ENCODE data around the gene MSH2.

GRCh38 chr2:47493317-47494035 is 90.5 kb downstream of the MSH2 start:
- TF ChIP-seq PATZ1 (CRISPR knock-in tag; IDR thresholded peaks at IDR 0.05; ENCODE audit: borderline replicate concordance) (no peak), PPARA (CRISPR knock-in tag; IDR thresholded peaks at IDR 0.05; ENCODE audit: borderline replicate concordance) (no peak), BACH2 (CRISPR knock-in tag; IDR thresholded peaks at IDR 0.05; ENCODE audit: borderline replicate concordance) (no peak), TSHZ2 (CRISPR knock-in tag; IDR thresholded peaks at IDR 0.05) (no peak), OSR1 (CRISPR knock-in tag; IDR thresholded peaks at IDR 0.05) (no peak), TOX (CRISPR knock-in tag; IDR thresholded peaks at IDR 0.05; ENCODE audit: borderline replicate concordance) (no peak), RARB (CRISPR knock-in tag; IDR thresholded peaks at IDR 0.05) (no peak), ZNF70 (CRISPR knock-in tag; IDR thresholded peaks at IDR 0.05) (no peak), CSRNP3 (CRISPR knock-in tag; IDR thresholded peaks at IDR 0.05) (no peak), TCF4 (CRISPR knock-in tag; IDR thresholded peaks at IDR 0.05; ENCODE audit: borderline replicate concordance) (no peak), ESRRG (CRISPR knock-in tag; IDR thresholded peaks at IDR 0.05) (no peak), CREB5 (CRISPR knock-in tag; IDR thresholded peaks at IDR 0.05; ENCODE audit: low read depth) (no peak)

Measured in SK-N-SH treated with all-trans-retinoic acid at 6 μM for 48 hours (cell line).